Right renal pelvis (tissue), 4 donors: ENCODE measurements around the gene MAP3K19. TPM values are rescaled to one million over a fixed set of nuclear protein-coding genes. Genes with fewer than 3 reads are reported as not detected.
A peak's percentile ranks its signal among the peaks of the same experiment; 100 is the strongest.
"Not testable (repeated sequence)": the region's sequence is repeated elsewhere in the genome, so short reads cannot be mapped to it uniquely, and the experiment has no call there.

Experiments
- DNase-seq, 4 donors: peaks; one replicate each; pipeline ENCODE4 v3.0.0-alpha.2; 2013; ENCODE audit warnings: low read depth in 4 of 4, low spot score in 3 of 4, missing footprints in 1 of 4
- polyA plus RNA-seq, 4 donors: library from polyadenylated mRNA; unstranded; fragments of 120-200 nt; gene quantifications; one replicate each; pipeline ENCODE4 v1.2.1, GENCODE V29; 2013; ENCODE audit not compliant: insufficient read length in 4 of 4

The MAP3K19 gene
- polyA plus RNA-seq, 4 donors = 0.53 to 0.83 (median 0.66) TPM

DNA sequence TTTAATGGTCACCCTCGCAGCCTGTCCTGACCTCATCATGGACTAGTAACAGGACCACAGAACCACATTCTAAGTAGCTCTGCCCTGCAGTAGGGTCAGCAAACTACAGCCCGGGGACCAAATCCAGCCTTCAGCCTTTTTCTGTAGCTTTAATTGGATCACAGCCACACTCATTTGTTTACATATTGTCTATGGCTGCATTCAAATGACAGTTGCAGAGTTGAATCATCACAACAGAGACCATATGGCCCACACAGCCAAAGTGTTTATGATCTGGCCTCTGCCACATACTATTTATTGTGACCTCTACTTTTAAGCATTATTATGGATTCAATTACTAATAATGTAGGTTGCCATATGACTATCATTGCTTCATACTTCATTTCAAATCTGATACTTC is 47.7 kb downstream of the MAP3K19 start:
- no peak for DNase-seq

- DNase-seq = peak in 2 of 4 donors; percentile 18 to 28
These were observed 58.1 kb downstream of the MAP3K19 start for GRCh38 chr2:134988994-134989605.

DNA sequence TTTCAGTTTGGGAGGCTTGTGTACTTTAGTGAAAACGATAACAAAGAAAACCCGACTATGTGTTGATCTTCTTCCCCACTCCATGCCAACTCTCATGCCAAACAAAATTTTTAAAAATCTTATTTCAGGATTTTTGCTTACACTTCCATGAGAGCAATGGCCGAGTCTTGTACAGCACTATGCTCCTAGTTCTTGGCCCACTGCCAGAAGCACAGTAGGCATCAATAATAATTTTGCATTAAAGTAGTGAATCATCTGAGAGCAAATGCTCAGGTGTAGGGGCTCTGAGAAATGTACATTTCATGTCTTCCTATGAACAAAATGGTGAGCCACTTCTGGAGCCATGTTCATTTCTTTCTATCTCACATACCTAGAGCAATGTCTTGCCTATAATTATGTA is 62.2 kb downstream of the MAP3K19 start:
- DNase-seq = no peak

DNA sequence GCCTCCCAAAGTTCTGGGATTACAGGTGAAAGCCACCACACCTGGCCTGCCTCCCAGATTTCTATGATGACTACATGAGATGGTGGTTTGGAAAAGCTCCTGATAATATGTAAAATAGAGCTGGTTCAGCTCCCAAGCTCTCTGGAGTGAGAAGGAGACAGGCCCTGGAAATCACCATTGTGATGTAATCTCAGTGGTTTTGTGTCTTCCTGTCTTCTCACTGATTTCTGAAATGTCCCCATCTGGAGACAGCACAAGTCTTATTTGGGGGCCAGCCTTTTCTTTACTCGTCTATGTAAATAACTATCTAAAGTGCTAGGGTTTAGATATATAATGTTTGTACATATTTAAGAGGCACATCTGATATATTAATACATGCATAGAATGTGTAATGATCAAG is 64.6 kb downstream of the MAP3K19 start:
- no peak for DNase-seq

DNA sequence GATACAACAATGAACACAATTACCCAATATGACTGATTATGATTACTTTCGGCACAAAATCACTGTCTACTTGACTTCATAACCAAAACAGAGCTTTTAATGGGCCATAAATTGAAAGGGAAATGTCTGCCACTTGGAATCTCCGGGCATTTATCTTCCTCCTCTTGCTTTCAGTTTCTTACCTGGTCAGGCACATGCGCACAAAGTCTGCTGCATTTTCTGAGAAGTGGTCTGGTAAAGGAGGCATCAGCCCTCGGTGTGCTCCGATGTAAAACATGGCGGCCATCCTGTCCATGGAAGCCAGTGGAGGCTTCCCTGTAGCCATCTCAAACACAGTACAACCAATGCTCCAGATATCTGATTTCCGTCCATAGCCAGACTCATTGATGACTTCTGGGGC is 66.6 kb downstream of the MAP3K19 start:
- no peak for DNase-seq

- DNase-seq = no peak
These were observed 68.0 kb downstream of the MAP3K19 start for GRCh38 chr2:134979221-134979620.

- not testable (repeated sequence) for DNase-seq
These were observed 70.1 kb downstream of the MAP3K19 start for GRCh38 chr2:134977104-134977503.

- no peak for DNase-seq
These were observed 71.1 kb downstream of the MAP3K19 start for GRCh38 chr2:134976074-134976702.

DNA sequence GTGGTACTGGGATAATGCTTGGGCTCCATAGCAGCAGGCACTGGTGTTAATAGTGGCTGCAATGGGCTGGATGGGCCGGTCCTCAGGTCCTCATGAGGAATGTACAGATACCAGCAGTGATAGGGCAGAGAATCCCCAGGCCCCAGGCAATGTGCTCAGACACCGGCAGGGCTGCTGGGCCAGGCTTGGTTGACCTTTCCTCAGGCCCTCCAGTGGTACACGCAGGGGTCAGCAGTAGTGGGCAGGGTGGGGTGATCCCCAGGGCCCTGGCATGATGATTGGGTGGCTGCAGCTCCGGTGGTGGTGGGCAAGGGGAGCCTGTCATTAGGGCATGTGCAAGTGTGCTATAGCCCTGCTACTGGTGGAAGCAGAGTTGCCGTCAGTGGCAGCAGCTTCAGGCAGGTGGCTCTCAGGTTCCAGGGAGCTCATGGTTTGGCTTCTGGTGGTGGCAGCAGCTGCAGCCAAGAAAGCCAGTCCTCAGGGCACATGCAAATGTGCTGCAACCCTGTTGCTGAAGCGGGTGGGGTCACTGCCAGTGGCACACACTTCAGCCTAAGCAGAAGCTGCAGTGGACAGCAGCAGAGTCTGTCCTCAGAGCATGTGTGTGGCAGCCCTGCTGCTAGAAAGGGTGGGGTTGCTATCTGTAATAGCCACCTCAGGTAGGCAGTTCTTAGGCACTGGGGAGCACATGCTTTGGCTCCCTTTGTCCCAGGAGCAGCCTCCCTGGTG is 71.8 kb downstream of the MAP3K19 start:
- no peak for DNase-seq

- no peak for DNase-seq
These were observed 73.8 kb downstream of the MAP3K19 start for GRCh38 chr2:134973241-134974138.

GRCh38 chr2:134967166-134967565 is 80.1 kb downstream of the MAP3K19 start:
- DNase-seq = not testable (repeated sequence)

DNA sequence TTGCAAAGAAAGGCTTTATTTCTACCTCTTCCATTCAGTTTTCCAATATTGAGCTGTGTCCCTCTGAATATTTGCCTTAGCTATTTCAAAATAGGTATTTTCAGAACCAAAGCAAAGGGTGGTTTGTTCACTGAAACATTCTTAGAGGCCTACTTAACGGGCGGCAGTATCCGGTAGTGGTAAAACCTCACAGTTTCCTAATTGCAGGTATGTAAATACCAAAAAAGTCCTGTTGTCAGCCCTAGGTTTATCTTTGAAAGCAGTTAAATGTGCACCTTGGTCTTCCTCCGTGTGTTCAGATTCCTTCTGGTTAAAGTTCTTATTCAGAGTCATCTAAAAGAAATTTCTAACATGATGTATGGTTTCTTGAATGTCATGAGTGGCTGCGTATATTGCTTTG is 89.8 kb downstream of the MAP3K19 start:
- no peak for DNase-seq

GRCh38 chr2:134955744-134956143 is 91.5 kb downstream of the MAP3K19 start:
- DNase-seq = no peak

GRCh38 chr2:134954065-134954464 is 93.2 kb downstream of the MAP3K19 start:
- DNase-seq = no peak

DNA sequence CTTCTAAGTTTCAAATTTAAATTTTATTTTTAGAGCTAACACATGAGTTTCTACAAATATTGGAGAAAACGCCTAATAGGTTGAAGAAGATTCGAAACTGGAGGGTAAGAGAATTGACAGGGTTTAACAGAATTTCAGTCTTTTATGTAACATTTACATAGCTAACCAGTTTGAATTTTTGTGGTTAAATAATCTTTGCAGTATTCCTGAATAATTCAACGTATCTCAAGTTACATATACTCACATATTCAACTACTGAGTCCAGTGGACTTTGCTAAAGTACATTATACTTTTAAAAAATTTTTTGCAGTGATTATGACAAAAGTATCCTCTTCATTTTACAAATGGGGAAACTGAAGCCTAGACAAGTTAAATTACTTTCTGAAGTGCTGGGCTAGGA is 94.6 kb downstream of the MAP3K19 start:
- no peak for DNase-seq

- DNase-seq = no peak
These were observed 96.4 kb downstream of the MAP3K19 start for GRCh38 chr2:134950886-134951285.

DNA sequence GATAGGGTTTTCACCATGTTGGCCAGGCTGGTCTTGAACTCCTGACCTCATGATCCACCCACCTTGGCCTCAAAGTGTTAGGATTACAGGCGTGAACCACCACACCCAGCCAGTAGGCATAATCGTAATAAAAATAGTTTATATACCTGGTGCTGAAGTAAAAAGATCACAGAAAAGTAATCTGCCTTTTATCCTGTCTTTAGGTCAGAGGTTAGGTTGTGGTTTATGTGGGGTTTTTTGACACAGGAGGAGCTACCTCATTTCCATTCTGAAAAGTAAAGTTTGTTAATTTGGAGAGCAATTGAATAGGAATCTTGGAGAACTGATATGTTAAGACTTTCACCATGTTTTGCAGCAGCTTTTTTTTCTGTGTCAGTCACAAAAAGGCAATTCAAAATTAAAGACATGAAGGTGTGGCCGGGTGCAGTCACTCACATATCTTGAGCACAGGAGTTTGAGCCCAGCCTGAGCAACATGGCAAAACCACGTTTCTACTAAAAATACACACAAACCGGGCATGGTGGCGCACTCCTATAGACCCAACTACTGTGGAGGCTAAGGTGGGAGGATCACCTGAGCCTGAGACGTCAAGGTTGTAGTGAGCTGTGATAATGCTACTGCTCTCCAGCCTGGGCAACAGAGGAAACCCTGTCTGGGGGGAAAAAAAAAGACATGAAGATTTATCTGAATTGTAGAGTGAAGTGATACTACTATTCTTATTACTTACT is 97.1 kb downstream of the MAP3K19 start:
- no peak for DNase-seq

DNA sequence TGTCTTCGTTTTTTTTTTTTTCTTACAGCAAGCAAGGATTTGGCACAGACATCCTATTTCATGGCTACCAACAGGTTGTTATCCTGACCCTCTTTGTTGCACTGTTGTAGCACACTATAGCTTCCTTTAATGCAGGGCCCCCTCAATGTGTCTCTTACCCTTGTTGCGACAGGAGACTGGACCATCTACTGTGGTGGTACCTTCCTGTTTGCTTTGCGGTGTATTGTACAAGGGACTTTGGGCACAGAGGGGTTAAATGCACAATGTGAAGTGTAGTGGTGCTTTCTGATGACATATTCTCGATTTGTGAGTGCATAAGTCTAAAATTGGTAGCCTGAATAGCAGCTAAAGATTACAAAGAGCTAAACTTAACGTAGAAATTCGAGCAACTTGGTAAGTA is 101.2 kb downstream of the MAP3K19 start:
- no peak for DNase-seq

- no peak for DNase-seq
These were observed 102.3 kb downstream of the MAP3K19 start for GRCh38 chr2:134944975-134945374.

GRCh38 chr2:134943540-134943939 is 103.7 kb downstream of the MAP3K19 start:
- DNase-seq = no peak
